HG03103 (cell line): ENCODE data around the gene OPN1SW.

ENCODE experiments used
- ATAC-seq: cut with Tn5 transposase; IDR thresholded peaks from one replicate; pipeline ENCODE4 v1.9.1; 2021; ENCODE audit warnings: low read depth; ENCODE audit not compliant: unreplicated experiment

The OPN1SW gene, protein sequence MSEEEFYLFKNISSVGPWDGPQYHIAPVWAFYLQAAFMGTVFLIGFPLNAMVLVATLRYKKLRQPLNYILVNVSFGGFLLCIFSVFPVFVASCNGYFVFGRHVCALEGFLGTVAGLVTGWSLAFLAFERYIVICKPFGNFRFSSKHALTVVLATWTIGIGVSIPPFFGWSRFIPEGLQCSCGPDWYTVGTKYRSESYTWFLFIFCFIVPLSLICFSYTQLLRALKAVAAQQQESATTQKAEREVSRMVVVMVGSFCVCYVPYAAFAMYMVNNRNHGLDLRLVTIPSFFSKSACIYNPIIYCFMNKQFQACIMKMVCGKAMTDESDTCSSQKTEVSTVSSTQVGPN

DNA sequence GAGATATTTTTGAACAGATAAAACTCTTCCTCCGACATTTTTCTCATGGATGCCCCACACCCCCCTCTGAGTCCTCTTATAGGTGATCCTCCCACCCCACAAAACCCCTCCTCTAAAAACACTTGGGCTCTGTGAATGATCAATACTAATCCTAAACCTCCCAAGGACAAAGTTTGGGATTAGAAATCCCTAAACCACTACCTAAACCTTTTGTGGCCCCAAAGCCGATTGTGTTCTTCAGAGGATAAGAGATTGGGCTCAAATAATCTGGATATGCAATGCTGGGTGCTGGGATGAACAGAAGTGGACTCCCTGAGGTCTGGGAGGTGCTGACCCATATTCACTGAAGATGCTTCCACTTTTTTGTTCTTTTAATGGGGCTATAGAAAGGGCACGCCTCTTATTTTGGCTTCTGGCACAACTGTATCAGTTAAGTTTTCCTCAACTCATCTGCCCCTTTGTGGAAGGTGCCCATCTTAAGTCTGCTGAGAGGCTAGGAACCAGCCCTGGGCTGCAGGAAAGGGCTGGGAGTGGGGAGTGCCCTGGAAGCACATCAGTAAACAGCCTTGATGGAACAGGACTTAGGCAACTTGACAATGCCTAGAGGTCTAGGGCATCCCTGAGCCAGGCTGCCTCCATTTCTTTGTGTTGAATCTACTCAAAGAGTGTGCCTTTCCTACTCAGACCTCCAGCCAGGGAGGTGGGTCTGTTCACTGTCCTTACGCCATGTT, at the start of gene OPN1SW:
OPN1SW (minus strand) TSS at position 51 of the 731 bp plus-strand sequence; CDS start at position 38, 13 bp downstream.
- ATAC-seq, result no peak

DNA sequence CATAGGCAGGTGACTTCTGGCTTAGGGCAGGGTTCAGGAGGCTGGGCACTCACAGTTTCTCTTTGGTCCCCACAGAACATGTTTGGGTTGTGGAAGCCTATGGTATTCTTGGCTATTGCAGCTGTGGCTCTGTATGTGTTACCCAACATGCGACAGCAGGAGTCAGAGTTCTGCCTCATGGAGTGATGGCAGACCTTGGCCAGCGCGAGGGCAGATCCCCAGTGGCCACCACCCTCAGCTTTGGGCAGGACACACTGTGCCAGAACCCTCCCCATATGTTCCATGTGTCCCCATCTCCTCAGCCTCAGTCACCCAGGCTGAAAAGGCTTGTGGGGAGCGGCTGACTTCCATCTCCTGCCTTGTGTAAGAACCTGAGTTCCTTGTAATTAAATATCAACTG, 46.1 kb upstream of the OPN1SW start:
- no peak for ATAC-seq

DNA sequence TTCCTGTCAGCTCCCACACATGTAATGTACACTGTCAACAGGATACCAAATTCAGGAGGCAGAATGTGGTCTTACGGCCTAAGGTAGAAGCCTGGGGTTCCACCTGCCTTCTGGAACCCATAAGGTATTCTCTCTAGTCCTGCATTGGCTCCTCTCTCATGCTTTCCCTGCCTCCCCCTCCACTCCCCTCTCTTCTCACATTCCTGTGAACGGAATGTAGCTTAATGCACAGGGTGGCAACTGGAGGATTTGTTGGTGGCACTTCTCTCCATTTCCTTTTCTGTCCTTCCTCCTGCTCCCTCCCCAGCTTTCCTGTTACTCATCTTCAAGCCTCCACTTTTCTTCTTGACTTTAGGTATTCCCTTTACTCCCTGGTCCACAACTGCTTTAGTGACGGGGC, 43.1 kb upstream of the OPN1SW start:
- ATAC-seq, result no peak

DNA sequence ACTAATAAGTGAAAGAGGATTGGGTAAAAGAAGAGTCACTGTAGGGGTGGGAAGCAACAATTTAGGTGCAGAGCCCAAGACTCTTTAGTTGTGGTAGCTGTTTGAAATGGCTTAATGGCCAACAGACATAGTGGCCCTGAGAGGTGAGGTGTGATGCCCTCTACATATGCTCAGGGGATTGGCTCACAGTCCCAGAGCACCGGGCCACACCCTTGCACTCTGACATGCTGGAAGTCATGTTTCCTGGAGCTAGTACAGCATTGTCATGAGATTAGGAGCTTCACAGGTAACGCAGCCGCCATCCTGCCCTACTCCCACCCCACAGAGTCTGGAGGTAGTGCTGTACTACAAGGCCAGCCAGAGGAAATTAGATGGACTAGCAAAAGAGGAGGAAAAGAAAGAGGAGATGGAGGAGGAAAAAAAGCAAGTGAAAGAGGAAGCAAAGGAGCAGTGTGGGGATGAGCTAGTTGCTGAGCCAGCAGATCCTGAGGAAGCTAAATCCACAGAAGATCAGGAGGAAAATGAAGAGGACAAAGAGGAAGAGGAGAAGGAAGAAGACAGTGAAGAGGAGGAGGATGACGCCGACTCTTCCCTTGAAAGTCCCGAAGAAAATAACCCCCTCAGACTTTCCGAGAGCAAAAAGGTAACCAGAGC, 39.8 kb upstream of the OPN1SW start:
- no peak for ATAC-seq

DNA sequence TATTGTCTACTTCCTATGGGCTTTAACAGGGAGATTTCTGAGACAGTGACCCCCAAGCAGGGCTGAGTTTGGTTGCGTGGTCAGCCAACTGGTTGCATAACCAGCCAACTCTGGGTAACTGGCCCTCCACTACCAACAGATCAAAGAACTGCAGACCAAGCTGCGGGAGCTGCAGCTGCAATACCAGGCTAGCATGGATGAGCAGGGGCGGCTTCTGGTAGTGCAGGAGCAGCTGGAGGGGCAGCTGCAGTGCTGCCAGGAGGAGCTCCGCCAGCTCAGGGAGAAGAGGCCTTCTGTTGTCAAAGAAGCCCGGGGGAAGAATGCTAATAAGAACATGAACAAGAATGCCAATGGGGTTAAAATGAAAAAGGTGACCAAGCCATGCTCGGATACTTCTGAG, 38.9 kb upstream of the OPN1SW start:
- ATAC-seq, result no peak

DNA sequence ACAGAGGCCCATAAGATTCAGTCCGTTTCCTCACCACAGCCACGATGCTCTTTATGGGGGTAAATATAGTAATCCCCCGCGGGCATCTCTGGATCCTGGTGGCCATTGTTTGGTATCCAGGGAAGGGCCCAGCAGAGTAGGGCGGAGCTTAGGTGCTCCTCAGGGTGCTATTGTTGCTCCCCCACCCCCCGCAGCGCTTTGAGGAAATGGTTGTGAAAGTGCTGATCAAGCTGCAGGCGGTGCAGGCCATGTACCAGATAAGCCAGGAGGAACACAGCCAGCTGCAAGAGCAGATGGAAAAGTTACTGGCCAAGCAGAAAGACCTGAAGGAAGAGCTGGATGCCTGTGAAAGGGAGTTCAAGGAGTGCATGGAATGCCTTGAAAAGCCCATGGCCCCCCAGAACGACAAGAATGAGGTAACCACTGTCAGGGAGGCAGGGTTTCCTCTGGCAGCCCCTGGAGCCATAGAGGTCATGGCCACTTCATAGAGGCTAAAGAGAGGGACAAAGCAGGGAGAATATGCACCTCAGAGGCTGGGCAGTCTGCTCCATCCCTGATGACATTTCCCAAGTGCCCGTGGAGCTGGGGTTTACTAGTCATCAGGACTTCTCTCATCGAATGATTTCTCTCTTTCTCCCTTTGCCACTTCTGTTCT, 37.0 kb upstream of the OPN1SW start:
- ATAC-seq, result no peak

DNA sequence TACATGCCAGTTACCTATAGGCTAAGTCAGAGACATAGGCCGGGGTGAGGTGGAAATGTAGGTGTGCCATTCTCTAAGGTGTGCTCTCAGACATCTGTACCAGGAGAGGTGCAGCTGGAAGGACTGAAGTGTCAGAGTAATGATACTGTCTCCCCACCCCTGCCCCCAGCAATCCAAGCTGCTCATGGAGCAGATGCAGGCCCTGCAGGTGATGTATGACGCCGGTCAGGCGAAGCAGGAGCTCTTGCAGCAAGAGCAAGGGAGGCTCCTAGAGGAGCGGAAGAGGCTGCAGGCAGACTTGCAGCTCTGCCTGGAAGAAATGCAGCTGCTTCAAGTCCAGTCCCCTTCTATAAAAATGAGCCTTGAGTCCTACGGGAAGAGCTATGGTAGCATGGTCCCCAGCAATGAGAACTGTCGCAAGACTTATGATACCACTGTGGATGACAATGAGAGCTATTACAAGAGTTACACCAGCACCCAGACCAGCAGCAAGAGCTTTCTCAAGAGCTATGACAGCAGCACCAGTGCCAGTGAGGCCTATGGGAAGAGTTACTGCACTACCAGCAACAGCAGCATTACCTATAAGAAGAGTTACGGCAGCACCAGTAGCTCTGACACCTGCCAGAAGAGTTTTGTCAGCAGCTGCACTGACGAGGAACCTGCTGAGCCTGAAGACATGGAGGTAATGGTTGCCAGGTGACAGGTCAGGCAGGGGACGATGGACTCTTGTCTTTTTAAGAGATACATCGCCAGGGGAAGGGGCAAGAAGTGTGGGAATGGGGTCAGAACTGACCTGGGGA, 36.2 kb upstream of the OPN1SW start:
- no peak for ATAC-seq

DNA sequence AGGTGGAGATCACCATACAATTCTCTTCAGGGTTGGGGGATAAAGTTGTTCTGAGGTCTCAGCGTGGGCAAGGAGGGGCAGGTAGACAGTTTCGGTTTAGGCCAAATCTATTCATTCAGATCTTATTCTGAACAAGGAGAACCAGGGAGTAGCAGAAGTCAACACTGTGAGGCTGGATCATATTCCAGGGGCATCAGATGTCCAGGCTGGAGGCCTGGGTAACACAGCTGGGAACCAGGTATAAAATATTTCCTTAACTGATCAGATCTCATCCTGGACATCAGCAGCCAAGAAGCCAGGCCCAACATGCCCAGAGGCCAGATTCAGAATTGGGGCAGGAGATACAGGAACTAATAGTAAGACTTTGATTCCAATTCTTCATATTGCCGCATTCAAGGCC, 35.4 kb upstream of the OPN1SW start:
- no peak for ATAC-seq

DNA sequence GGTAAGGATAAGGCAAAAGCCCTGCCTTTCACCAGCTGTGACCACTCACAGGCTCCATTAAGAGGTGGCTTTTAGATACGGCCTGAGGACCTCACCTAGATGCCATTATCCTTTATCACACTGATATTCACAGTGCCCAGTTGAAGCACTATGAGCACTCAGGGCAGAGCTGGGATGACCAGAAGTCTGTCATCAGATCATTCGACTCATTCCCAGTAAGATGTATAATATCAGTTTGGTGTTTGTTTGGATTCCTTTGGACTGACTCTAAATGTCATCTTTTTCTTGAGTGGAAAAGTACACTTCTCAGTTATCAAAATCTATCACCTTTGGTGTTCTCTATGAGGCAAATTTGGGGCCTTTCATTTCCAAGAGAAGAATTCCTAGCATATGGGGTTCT, 34.9 kb upstream of the OPN1SW start:
- ATAC-seq, result no peak

DNA sequence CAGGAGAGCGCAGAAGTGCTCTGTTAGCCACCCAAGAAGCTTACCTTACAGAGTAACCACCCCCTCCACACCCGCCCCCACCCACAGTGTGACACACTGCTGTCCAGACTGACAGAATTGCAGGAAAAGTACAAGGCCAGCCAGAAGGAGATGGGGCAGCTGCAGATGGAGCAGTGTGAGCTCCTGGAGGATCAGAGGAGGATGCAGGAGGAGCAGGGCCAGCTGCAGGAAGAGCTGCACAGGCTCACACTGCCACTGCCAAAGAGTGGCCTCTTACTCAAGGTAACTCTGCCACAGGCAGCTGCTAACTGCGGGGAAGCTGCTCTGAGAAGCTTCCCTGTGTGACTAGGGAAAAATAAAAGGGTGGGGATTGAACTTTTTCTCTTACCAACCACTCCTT, 33.8 kb upstream of the OPN1SW start:
- ATAC-seq, result no peak

DNA sequence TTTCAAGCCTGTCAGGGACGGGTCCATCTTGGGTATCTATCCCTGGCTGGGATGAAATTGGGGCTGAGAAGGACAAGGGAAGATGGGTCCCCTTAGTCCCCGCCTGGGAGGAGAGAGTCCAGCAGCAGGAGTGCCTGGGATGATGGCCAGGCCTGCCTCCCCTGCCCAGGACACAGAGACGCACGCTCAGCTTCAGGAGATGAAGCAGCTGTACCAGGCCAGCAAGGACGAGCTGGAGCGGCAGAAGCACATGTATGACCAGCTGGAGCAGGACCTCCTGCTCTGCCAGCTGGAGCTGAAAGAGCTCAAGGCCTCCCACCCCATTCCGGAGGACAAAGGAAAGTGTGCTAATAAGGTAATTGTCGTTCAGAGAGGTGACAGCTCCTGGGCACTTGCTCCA, 31.6 kb upstream of the OPN1SW start:
- no peak for ATAC-seq

DNA sequence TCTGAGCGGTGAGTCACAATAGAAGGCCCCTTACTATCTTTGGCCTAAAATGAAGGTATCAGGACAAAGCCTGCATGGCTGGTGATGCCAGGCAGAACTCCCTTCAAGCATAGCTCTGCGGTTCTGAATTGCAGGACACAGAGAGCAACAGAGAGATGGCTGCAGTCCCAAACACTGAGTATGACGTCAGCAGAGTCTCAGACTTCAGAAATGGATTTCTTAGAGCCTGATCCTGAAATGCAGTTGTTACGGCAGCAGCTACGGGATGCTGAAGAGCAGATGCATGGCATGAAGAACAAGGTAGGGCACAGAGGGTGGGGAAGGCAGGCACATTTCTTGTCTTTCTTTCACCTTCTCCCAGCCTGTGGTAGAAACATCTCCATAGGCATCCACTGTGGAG, 29.6 kb upstream of the OPN1SW start:
- ATAC-seq, result no peak

DNA sequence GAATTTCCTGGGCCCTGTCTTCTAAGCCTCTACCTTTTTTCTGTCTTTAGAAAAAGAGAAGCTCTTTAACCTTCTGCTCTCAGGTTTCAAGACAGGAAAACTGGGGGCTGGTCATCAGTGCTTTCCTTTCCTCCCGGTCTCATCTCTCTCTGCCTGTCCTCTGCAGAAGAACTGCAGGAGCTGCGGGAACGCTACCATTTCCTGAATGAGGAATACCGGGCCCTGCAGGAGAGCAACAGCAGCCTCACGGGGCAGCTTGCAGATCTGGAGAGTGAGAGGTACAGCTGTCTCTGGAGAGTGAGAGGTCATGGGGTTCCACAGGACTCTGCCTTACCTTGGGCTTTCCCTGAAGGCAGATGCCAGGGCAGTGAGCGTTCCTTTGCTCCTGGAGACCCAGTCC, 28.9 kb upstream of the OPN1SW start:
- no peak for ATAC-seq

DNA sequence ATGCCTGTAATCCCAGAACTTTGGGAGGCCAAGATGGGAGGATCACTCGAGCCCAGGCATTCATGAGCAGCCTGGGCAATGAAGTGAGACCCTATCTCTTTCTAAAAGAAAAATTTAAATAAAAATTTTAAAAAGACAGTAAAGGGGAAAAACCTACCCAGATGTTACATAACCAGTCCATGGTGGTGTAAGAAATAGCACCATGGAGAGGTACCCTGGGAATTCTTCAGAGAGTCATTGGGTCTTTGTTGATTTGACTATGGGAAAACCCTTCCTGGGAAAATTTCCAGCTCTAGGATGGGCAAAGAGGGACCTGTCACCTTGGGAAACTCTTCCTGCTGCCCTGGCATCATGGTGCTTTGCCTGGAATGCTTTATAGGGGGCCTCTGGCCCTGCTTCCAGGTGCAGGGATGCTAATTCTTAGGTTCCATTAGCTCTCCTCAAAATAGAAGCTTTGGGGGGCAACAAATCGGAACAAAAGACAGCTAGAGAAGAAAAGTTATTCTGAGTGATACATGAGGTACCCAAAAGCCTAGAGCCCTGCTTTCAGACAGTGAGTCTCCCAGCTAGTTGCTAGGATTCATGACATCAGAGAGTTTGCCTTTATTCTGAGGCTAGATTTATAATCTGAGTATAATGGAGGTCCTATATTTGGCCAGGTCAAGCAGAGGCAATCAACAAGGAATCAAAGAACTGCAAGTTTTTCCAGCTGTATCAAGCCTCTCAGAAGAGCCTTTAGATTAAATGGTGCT, 26.2 kb upstream of the OPN1SW start:
- ATAC-seq, result no peak

DNA sequence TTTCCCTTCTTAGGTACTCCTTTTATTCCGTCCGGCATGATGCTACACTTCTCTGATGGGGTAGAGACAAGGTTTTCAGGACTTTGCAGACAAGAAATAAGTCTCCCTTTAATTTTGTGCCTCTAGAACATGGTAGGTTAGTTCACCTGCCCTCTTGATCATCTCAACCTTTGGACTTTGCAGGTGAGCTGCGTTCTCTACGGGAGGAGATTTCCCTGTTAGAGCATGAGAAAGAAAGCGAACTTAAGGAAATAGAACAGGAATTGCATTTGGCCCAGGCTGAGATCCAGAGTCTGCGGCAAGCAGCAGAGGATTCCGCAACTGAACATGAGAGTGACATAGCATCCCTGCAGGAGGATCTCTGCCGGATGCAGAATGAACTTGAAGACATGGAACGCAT, 25.4 kb upstream of the OPN1SW start:
- ATAC-seq, result no peak

DNA sequence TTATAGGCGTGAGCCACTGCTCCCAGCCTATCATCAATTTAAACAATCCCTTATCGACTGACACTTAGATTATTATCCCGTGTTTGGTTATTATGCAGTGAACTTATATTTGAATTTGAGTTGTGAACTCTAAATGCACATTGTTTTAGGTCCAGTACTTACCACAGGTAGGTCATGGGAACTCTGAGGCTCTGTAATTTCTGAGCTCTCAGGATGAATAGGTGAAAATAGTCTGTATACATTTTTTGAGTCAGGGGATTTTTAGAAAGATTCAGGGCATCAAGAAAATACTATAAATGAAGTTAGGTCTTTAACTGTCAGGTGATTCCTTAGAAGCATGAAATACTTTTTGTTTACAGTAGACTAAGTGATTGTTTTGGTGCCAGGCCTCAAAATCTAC, 25.0 kb upstream of the OPN1SW start:
- no peak for ATAC-seq

DNA sequence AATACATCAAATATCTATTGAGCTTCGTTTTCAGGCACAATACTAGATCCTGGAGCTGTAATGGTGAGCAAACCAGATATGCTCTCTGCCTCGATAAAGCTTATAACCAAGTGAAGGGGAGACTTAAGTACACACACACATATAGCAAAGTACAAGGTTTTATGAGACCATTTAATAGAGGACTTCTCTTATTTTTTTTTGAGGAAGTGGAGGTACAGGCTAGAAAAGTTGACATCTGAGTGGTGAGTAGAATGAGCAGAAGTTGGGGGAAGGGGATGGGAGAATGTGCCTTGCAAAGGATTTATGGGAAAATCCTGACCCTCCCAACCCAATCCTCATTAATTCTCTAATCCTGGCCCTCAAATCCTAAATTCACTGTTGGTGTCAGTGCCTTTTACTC, 23.9 kb upstream of the OPN1SW start:
- ATAC-seq, result no peak

DNA sequence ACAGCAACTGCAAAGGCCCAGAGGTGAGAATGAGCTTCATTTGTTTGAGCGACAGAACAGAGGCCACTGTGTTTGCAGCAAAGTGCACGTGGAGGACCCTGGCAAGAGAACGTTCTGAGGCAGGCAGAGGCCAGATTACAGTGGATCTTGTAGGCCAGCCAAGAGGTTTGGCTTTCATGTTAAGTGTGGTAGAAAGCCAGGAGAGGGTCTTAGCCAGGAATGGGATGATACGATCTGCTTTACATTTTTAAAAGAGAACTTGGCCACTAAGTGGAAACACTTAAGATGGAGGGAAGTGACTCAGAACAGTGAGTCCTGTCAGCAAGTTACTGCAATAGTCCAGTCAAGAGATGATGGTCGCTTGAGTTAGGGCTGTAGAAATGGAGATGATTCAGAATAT, 20.7 kb upstream of the OPN1SW start:
- no peak for ATAC-seq

DNA sequence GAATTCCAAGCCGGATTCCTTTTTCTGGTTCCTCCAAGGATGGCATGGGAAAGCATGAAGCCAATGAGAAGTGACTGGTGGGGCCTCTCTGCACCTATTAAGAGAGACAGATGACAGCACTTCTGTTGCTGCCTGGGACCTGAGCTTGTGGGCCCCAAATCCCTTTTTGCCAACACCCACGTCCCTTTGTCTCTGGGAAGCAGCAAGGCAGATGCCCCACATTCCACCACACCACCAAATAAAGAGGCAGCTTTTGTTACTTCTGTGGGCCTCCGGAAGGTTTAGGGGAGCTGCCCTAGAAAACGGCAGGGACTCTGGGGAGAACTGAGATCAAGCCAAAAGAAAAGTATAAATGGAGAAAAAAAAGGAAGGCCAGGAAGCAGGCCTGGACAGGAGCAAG, 19.5 kb upstream of the OPN1SW start:
- ATAC-seq, result no peak

DNA sequence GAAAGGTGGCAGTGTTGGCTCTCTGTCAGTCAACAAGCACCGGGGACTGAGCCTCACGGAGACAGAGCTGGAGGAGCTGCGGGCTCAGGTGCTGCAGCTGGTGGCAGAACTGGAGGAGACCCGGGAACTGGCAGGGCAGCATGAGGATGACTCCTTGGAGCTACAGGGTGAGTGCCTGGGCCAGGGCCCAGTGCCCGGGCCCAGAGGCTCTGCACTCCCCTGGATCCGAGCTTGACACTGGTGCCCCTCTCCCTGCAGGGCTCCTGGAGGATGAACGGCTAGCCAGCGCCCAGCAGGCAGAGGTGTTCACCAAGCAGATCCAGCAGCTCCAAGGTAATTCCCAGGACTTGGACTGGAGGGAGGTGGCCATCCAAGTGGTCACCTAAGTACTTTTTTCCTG, 18.8 kb upstream of the OPN1SW start:
- no peak for ATAC-seq
